Measurements from ENCODE around the gene ADAR. TPM values are rescaled to one million over a fixed set of nuclear protein-coding genes. Genes with fewer than 3 reads are reported as not detected.

ADAR gene
- total RNA-seq, 3 donors from 2014 or later = 71.4 to 115 (median 104) TPM

DNA sequence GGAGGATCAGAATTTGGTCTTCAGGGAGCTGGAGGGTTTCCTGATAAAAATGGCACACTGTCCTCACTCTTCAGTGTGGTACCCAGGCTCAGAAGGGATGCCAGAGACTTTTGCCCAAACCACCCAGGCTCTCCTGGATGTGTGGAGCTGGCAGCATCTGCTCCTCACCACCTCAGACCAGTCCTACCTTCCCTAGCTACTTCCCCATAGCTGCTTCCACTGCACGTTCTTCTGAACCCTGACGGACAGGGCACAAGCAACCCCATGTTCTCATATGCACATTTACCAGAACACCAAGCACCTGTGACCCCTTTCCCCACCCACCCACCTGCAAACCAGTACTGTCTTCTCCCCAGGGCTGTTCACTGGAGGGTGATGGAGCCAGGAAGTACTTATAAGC, 4.7 kb downstream of the ADAR start:
- DNase-seq (ENCODE audit: low spot score in 2 of 2) = no peak
- Histone ChIP-seq H3K36me3 (no peaks in the 10 kb centered on the region), H3K4me3 (no peak overlapping the region), H3K9me3 (no peaks in the 10 kb centered on the region), H3K4me1 (peaks cover 0 to 6% of the 10 kb centered on the region in 2 donors), H3K27ac (peak overlapping the region in 1 of 2 donors; percentile 26), H3K27me3 (no peaks in the 10 kb centered on the region)
- TF ChIP-seq POLR2AphosphoS5 (IDR thresholded peaks at IDR 0.05) (no peak), CTCF (IDR thresholded peaks at IDR 0.05) (no peak), POLR2A (IDR thresholded peaks at IDR 0.05) (no peak)
- intact Hi-C loops (cut with DNase I; ENCODE audit: low total_unique reads) = no loop called here

DNA sequence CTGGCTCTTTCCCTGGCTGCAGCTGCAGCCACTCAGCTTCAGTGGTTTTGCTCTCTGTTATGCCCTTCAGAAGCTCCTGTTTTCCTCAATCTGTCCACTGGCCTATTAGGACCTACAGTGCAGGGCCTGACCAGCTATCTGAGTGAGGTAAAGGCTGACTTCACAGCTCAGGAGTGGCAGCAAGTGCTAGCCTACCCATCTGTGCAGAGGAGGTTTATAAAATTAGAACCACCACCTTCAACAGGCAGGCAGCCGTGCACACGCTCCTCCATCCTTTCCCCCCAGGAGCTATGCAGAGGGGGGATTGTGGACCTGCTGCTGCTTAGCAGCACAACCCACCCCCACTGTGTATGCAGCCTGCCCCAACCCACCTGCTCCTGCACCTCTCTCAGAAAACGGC, 8.3 kb downstream of the ADAR start:
- no peaks in the 10 kb centered on the region for H3K27me3 ChIP-seq
- intact Hi-C loops (cut with DNase I; ENCODE audit: low total_unique reads) = no loop called here
- no peak for TF ChIP-seq POLR2AphosphoS5 (IDR thresholded peaks at IDR 0.05)
- TF ChIP-seq POLR2A (IDR thresholded peaks at IDR 0.05) = no peak
- no peak for TF ChIP-seq CTCF (IDR thresholded peaks at IDR 0.05)
- peak overlapping the region in 1 of 2 donors; percentile 43 for H3K27ac ChIP-seq
- no peak for DNase-seq (ENCODE audit: low spot score in 2 of 2)
- no peak overlapping the region for H3K4me3 ChIP-seq
- no peaks in the 10 kb centered on the region for H3K9me3 ChIP-seq
- H3K4me1 ChIP-seq = peaks cover 0 to 6% of the 10 kb centered on the region in 2 donors
- H3K36me3 ChIP-seq = peaks cover 27% of the 10 kb centered on the region

GRCh38 chr1:154598871-154599635, 8.9 kb downstream of the ADAR start:
- Histone ChIP-seq H3K4me3 (no peak overlapping the region), H3K27ac (peak overlapping the region in 1 of 2 donors; percentile 43), H3K27me3 (no peaks in the 10 kb centered on the region), H3K4me1 (peaks cover 0 to 6% of the 10 kb centered on the region in 2 donors), H3K36me3 (peaks cover 27% of the 10 kb centered on the region), H3K9me3 (no peaks in the 10 kb centered on the region)
- TF ChIP-seq POLR2A (IDR thresholded peaks at IDR 0.05) (no peak), POLR2AphosphoS5 (IDR thresholded peaks at IDR 0.05) (no peak), CTCF (IDR thresholded peaks at IDR 0.05) (no peak)
- DNase-seq (ENCODE audit: low spot score in 2 of 2) = no peak
- intact Hi-C loops (cut with DNase I; ENCODE audit: low total_unique reads) = no loop called here

DNA sequence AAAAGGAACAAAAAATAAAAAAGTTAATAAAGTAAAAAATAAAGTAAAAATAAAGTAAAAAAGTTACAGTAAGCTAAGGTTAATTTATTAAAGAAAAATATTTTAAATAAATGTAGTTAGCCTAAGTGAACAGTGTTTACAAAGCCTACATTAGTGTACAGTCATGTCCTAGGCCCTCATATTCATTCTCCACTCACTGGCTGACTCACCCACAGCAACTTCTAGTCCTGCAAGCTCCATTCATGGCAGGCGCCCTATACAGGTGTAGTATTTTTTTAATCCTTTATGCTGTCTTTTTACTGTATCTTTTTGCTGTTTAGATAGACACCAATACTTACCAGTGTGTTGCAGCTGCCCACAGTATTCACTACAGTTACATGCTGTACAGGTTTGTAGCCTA, 12.4 kb downstream of the ADAR start:
- Histone ChIP-seq H3K4me3 (no peak overlapping the region), H3K4me1 (peaks cover 0 to 3% of the 10 kb centered on the region in 2 donors), H3K27me3 (no peaks in the 10 kb centered on the region), H3K27ac (no peak overlapping the region), H3K36me3 (peaks cover 27% of the 10 kb centered on the region), H3K9me3 (no peaks in the 10 kb centered on the region)
- TF ChIP-seq POLR2AphosphoS5 (IDR thresholded peaks at IDR 0.05) (no peak), CTCF (IDR thresholded peaks at IDR 0.05) (no peak), POLR2A (IDR thresholded peaks at IDR 0.05) (no peak)
- no peak for DNase-seq (ENCODE audit: low spot score in 2 of 2)
- intact Hi-C loops (cut with DNase I; ENCODE audit: low total_unique reads) = no loop called here

- TF ChIP-seq CTCF (IDR thresholded peaks at IDR 0.05) = no peak
- no peak for TF ChIP-seq POLR2AphosphoS5 (IDR thresholded peaks at IDR 0.05)
- TF ChIP-seq POLR2A (IDR thresholded peaks at IDR 0.05) = no peak
- Histone ChIP-seq H3K36me3 (peaks cover 32% of the 10 kb centered on the region), H3K9me3 (no peaks in the 10 kb centered on the region), H3K4me1 (peaks cover 0 to 2% of the 10 kb centered on the region in 2 donors), H3K27ac (no peak overlapping the region), H3K4me3 (no peak overlapping the region), H3K27me3 (no peaks in the 10 kb centered on the region)
- DNase-seq (ENCODE audit: low spot score in 2 of 2) = no peak
- intact Hi-C loops (cut with DNase I; ENCODE audit: low total_unique reads) = no loop called here
Observed at GRCh38 chr1:154594811-154595210, 13.2 kb downstream of the ADAR start.

All from breast epithelium (tissue), 4 donors.